K562 (cell line): ENCODE results near the gene ZNF609. TPM values are rescaled to one million over a fixed set of nuclear protein-coding genes. Genes with fewer than 3 reads are reported as not detected.

ENCODE experiments used
- CBX3 ChIP-seq, 2 experiments: IDR thresholded peaks; 1 replicate in 1 of 2; 2 replicates in 1 of 2; pipeline ENCODE4 v1.6.1; 2012; ENCODE audit warnings: inconsistent platforms in 2 of 2, low read length in 2 of 2, borderline replicate concordance in 1 of 2, control low read depth in 1 of 2
- MAFF ChIP-seq: IDR thresholded peaks from 2 replicates; pipeline ENCODE4 v1.6.1; 2012; ENCODE audit warnings: low read length, improper control_type of control experiment
- SAFB ChIP-seq: fragments of 200-400 bp; formaldehyde crosslinking; IDR thresholded peaks from 2 replicates; pipeline ENCODE4 v1.6.1; 2017; ENCODE audit warnings: low read depth, low read length, borderline replicate concordance
- polyA plus RNA-seq, 8 experiments: library from polyadenylated mRNA; depleted of rRNA in 4 of 8; stranded (reverse) in 5 of 8; unstranded in 3 of 8; fragments of >200 nt; fragmentation: Nextera tagmentation in 2 of 8; fragmentation: Illumina TruSeq in 1 of 8; extraction: Ambion mirVana in 2 of 8; extraction: Trizol in 1 of 8; gene quantifications; 2 replicates each; pipeline versions ENCODE4 v1.2.1 to v1.2.3, GENCODE V29; 2011 to 2014; ENCODE audit warnings: inconsistent platforms in 1 of 8, missing spikeins in 1 of 8
- total RNA-seq, 7 experiments: library from RNA; depleted of rRNA in 6 of 7; stranded (reverse); fragments of >200 nt in 6 of 7; fragmentation: Illumina TruSeq in 2 of 7; extraction: Trizol in 2 of 7; gene quantifications; 2 replicates each; pipeline versions ENCODE4 v1.2.1 to v1.2.3, GENCODE V29; 2011 to 2021; ENCODE audit warnings: low replicate concordance in 1 of 7
- TF ChIP-seq, protein P1 (sequence below): fragments of 200-600 bp; sonication (generic); IDR thresholded peaks from one replicate; pipeline ENCODE4 v1.6.1; 2012; ENCODE audit warnings: mild to moderate bottlenecking, low read depth, low read length, inconsistent platforms
- TF ChIP-seq, protein P2 (sequence below), 2 experiments: IDR thresholded peaks; 2 replicates each; pipeline ENCODE4 v1.6.1; 2012; ENCODE audit warnings: improper control_type of control experiment in 2 of 2, low read depth in 2 of 2, low read length in 2 of 2, borderline replicate concordance in 1 of 2
- TF ChIP-seq, protein P3 (sequence below): IDR thresholded peaks from 2 replicates; pipeline ENCODE4 v1.6.1; 2011; ENCODE audit warnings: borderline replicate concordance, low read depth, mild to moderate bottlenecking, moderate library complexity, low read length; ENCODE audit not compliant: insufficient read depth, poor library complexity, severe bottlenecking
- TF ChIP-seq, protein P4 (sequence below), 2 experiments: fragments of 450-650 bp in 1 of 2; sonication (generic) in 1 of 2; formaldehyde crosslinking in 1 of 2; IDR thresholded peaks in 1 of 2; conservative IDR thresholded peaks in 1 of 2; 2 replicates each; pipeline versions ENCODE4 v1.6.1 to v1.8.1; 2016 to 2023; ENCODE audit warnings: mild to moderate bottlenecking in 2 of 2, moderate library complexity in 2 of 2, inconsistent platforms in 1 of 2, missing genetic modification reagents in 1 of 2

ZNF609 gene
- total and polyA plus RNA-seq, 9 of the 15 experiments (the other 6 are each of a cell fraction or from before 2014, with no cell fraction given) = 3.0 to 38.7 (median 17.8) TPM

DNA sequence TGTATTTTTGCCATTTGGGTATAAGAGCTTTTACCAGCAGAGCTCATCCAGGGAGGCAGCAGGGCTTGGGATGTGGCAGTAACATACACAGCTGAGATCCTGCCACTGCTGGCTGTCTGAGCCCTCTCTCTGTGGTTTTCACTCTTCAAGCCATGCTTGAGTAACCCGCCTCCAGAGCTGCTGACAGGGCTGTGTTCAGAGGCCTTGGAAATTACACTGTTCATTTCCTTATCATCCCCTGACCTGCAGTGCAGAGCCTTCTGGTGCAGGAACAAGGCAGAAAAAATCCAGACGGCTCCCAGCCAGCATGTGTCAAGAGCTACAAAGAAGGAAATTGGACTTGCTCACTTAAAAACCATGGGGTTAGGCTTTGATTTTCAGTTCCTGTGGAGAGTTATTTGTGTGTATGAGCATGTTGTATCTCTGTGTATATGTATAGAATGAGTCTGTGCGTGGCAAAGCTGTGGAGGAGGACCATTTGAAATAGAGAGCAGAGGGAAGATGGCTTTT lies 47.0 kb downstream of the ZNF609 start (continued):
- TF ChIP-seq, protein P1, sequence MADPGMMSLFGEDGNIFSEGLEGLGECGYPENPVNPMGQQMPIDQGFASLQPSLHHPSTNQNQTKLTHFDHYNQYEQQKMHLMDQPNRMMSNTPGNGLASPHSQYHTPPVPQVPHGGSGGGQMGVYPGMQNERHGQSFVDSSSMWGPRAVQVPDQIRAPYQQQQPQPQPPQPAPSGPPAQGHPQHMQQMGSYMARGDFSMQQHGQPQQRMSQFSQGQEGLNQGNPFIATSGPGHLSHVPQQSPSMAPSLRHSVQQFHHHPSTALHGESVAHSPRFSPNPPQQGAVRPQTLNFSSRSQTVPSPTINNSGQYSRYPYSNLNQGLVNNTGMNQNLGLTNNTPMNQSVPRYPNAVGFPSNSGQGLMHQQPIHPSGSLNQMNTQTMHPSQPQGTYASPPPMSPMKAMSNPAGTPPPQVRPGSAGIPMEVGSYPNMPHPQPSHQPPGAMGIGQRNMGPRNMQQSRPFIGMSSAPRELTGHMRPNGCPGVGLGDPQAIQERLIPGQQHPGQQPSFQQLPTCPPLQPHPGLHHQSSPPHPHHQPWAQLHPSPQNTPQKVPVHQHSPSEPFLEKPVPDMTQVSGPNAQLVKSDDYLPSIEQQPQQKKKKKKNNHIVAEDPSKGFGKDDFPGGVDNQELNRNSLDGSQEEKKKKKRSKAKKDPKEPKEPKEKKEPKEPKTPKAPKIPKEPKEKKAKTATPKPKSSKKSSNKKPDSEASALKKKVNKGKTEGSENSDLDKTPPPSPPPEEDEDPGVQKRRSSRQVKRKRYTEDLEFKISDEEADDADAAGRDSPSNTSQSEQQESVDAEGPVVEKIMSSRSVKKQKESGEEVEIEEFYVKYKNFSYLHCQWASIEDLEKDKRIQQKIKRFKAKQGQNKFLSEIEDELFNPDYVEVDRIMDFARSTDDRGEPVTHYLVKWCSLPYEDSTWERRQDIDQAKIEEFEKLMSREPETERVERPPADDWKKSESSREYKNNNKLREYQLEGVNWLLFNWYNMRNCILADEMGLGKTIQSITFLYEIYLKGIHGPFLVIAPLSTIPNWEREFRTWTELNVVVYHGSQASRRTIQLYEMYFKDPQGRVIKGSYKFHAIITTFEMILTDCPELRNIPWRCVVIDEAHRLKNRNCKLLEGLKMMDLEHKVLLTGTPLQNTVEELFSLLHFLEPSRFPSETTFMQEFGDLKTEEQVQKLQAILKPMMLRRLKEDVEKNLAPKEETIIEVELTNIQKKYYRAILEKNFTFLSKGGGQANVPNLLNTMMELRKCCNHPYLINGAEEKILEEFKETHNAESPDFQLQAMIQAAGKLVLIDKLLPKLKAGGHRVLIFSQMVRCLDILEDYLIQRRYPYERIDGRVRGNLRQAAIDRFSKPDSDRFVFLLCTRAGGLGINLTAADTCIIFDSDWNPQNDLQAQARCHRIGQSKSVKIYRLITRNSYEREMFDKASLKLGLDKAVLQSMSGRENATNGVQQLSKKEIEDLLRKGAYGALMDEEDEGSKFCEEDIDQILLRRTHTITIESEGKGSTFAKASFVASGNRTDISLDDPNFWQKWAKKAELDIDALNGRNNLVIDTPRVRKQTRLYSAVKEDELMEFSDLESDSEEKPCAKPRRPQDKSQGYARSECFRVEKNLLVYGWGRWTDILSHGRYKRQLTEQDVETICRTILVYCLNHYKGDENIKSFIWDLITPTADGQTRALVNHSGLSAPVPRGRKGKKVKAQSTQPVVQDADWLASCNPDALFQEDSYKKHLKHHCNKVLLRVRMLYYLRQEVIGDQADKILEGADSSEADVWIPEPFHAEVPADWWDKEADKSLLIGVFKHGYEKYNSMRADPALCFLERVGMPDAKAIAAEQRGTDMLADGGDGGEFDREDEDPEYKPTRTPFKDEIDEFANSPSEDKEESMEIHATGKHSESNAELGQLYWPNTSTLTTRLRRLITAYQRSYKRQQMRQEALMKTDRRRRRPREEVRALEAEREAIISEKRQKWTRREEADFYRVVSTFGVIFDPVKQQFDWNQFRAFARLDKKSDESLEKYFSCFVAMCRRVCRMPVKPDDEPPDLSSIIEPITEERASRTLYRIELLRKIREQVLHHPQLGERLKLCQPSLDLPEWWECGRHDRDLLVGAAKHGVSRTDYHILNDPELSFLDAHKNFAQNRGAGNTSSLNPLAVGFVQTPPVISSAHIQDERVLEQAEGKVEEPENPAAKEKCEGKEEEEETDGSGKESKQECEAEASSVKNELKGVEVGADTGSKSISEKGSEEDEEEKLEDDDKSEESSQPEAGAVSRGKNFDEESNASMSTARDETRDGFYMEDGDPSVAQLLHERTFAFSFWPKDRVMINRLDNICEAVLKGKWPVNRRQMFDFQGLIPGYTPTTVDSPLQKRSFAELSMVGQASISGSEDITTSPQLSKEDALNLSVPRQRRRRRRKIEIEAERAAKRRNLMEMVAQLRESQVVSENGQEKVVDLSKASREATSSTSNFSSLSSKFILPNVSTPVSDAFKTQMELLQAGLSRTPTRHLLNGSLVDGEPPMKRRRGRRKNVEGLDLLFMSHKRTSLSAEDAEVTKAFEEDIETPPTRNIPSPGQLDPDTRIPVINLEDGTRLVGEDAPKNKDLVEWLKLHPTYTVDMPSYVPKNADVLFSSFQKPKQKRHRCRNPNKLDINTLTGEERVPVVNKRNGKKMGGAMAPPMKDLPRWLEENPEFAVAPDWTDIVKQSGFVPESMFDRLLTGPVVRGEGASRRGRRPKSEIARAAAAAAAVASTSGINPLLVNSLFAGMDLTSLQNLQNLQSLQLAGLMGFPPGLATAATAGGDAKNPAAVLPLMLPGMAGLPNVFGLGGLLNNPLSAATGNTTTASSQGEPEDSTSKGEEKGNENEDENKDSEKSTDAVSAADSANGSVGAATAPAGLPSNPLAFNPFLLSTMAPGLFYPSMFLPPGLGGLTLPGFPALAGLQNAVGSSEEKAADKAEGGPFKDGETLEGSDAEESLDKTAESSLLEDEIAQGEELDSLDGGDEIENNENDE = no peak
- TF ChIP-seq, protein P2, sequence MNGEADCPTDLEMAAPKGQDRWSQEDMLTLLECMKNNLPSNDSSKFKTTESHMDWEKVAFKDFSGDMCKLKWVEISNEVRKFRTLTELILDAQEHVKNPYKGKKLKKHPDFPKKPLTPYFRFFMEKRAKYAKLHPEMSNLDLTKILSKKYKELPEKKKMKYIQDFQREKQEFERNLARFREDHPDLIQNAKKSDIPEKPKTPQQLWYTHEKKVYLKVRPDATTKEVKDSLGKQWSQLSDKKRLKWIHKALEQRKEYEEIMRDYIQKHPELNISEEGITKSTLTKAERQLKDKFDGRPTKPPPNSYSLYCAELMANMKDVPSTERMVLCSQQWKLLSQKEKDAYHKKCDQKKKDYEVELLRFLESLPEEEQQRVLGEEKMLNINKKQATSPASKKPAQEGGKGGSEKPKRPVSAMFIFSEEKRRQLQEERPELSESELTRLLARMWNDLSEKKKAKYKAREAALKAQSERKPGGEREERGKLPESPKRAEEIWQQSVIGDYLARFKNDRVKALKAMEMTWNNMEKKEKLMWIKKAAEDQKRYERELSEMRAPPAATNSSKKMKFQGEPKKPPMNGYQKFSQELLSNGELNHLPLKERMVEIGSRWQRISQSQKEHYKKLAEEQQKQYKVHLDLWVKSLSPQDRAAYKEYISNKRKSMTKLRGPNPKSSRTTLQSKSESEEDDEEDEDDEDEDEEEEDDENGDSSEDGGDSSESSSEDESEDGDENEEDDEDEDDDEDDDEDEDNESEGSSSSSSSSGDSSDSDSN (IDR thresholded peaks at IDR 0.05; ENCODE audit: borderline replicate concordance in 1 of 2, low read depth in 2 of 2, low read length in 2 of 2) = peak; percentile 39 to 83; a peak in 3 of 4 replicates
- no peak for TF ChIP-seq SAFB
- TF ChIP-seq CBX3 (IDR thresholded peaks at IDR 0.05; ENCODE audit: borderline replicate concordance in 1 of 2, low read length in 2 of 2) = peak in 1 of 2 experiments; percentile 46; a peak in 1 of 3 replicates
- no peak for TF ChIP-seq MAFF
- TF ChIP-seq, protein P3, sequence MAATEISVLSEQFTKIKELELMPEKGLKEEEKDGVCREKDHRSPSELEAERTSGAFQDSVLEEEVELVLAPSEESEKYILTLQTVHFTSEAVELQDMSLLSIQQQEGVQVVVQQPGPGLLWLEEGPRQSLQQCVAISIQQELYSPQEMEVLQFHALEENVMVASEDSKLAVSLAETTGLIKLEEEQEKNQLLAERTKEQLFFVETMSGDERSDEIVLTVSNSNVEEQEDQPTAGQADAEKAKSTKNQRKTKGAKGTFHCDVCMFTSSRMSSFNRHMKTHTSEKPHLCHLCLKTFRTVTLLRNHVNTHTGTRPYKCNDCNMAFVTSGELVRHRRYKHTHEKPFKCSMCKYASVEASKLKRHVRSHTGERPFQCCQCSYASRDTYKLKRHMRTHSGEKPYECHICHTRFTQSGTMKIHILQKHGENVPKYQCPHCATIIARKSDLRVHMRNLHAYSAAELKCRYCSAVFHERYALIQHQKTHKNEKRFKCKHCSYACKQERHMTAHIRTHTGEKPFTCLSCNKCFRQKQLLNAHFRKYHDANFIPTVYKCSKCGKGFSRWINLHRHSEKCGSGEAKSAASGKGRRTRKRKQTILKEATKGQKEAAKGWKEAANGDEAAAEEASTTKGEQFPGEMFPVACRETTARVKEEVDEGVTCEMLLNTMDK = no peak
- TF ChIP-seq, protein P4, sequence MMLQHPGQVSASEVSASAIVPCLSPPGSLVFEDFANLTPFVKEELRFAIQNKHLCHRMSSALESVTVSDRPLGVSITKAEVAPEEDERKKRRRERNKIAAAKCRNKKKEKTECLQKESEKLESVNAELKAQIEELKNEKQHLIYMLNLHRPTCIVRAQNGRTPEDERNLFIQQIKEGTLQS (IDR thresholded peaks at IDR 0.05) = no peak
- TF ChIP-seq, protein P4 (CRISPR knock-in tag; conservative IDR thresholded peaks at IDR 0.05) = no peak
